HG02610 (cell line): ENCODE results near the gene GPC4.

Source experiments
- ATAC-seq: cut with Tn5 transposase; IDR thresholded peaks from one replicate; pipeline ENCODE4 v1.9.1; 2021; ENCODE audit warnings: mild to moderate bottlenecking, moderate library complexity; ENCODE audit not compliant: unreplicated experiment

Gene GPC4

GRCh38 chrX:133415276-133416105 is at the start of gene GPC4:
Gene GPC4, minus strand, starts transcription at chrX:133415489. Its CDS starts 524 bp downstream, at chrX:133414965.
- no peak for ATAC-seq

GRCh38 chrX:133461231-133461630 is 45.9 kb upstream of the GPC4 start:
- ATAC-seq: no peak

- ATAC-seq: no peak
These were observed 39.6 kb upstream of the GPC4 start for GRCh38 chrX:133454924-133455323.

GRCh38 chrX:133454491-133454914 is 39.2 kb upstream of the GPC4 start:
- ATAC-seq: no peak

GRCh38 chrX:133448512-133449076 is 33.3 kb upstream of the GPC4 start:
- ATAC-seq: no peak

- no peak for ATAC-seq
These were observed 29.9 kb upstream of the GPC4 start for GRCh38 chrX:133444952-133445831.

GRCh38 chrX:133444196-133444595 is 28.9 kb upstream of the GPC4 start:
- no peak for ATAC-seq

- ATAC-seq: no peak
These were observed 25.5 kb upstream of the GPC4 start for GRCh38 chrX:133440797-133441163.

- no peak for ATAC-seq
These were observed 24.9 kb upstream of the GPC4 start for GRCh38 chrX:133440081-133440796.

- ATAC-seq: no peak
These were observed 22.5 kb upstream of the GPC4 start for GRCh38 chrX:133437766-133438165.

- no peak for ATAC-seq
These were observed 22.1 kb upstream of the GPC4 start for GRCh38 chrX:133437356-133437755.

GRCh38 chrX:133435544-133436124 is 20.3 kb upstream of the GPC4 start:
- ATAC-seq: no peak

GRCh38 chrX:133434197-133434820 is 19.0 kb upstream of the GPC4 start:
- no peak for ATAC-seq

GRCh38 chrX:133419911-133420310 is 4.6 kb upstream of the GPC4 start:
- ATAC-seq: no peak

- ATAC-seq: no peak
These were observed 3.3 kb upstream of the GPC4 start for GRCh38 chrX:133418588-133418987.

- no peak for ATAC-seq
These were observed 2.1 kb upstream of the GPC4 start for GRCh38 chrX:133417364-133417763.

GRCh38 chrX:133414406-133415275 is 648 bp downstream of the GPC4 start:
- ATAC-seq: no peak

- ATAC-seq: no peak
These were observed 1.9 kb downstream of the GPC4 start for GRCh38 chrX:133413218-133413925.

- ATAC-seq: no peak
These were observed 2.6 kb downstream of the GPC4 start for GRCh38 chrX:133412665-133413064.
